NCI-H345 (cell line): ENCODE measurements around the gene GRK6.

Experiments
- DNase-seq: peaks from one replicate; lab custom pipeline; 2025; lab: John Stamatoyannopoulos, UW

GRK6 gene

GRCh38 chr5:177486256-177486655 is 59.8 kb downstream of the GRK6 start:
- DNase-seq = no peak

- DNase-seq = no peak
Measured at GRCh38 chr5:177487144-177487543, 60.7 kb downstream of the GRK6 start.

- no peak for DNase-seq
Measured at GRCh38 chr5:177487975-177488374, 61.5 kb downstream of the GRK6 start.

- DNase-seq = no peak
Measured at GRCh38 chr5:177489119-177489716, 62.7 kb downstream of the GRK6 start.

- DNase-seq = no peak
Measured at GRCh38 chr5:177490311-177490991, 64.0 kb downstream of the GRK6 start.

GRCh38 chr5:177490992-177491391 is 64.5 kb downstream of the GRK6 start:
- no peak for DNase-seq

GRCh38 chr5:177491429-177491945 is 65.0 kb downstream of the GRK6 start:
- DNase-seq = no peak

GRCh38 chr5:177491983-177492746 is 65.7 kb downstream of the GRK6 start:
- DNase-seq = no peak
